Liver (tissue), 9 donors: Measurements from ENCODE around the gene ITPK1. TPM values are rescaled to one million over a fixed set of nuclear protein-coding genes. Genes with fewer than 3 reads are reported as not detected.

ENCODE experiments used
- DNase-seq: peaks from one replicate; pipeline ENCODE4 v3.0.0-alpha.2; 2017; ENCODE audit warnings: low spot score
- H3K27ac ChIP-seq, 2 donors: one replicate each; pipeline ENCODE4 v1.7.0; 2013; ENCODE audit warnings: inconsistent platforms in 2 of 2, low read length in 2 of 2, control low read depth in 1 of 2, low read depth in 1 of 2, mild to moderate bottlenecking in 1 of 2
- H3K27me3 ChIP-seq, 4 donors: one replicate each; pipeline versions ENCODE4 v1.6.1 to v1.7.0; 2013; ENCODE audit warnings: low read length in 3 of 4, inconsistent platforms in 1 of 4, mild to moderate bottlenecking in 1 of 4, moderate library complexity in 1 of 4; ENCODE audit not compliant: control insufficient read depth in 4 of 4, insufficient read depth in 4 of 4
- H3K36me3 ChIP-seq, 4 donors: one replicate each; pipeline versions ENCODE4 v1.6.1 to v1.7.0; 2013; ENCODE audit warnings: low read length in 3 of 4, mild to moderate bottlenecking in 3 of 4, low read depth in 1 of 4, moderate library complexity in 1 of 4; ENCODE audit not compliant: control insufficient read depth in 4 of 4, insufficient read depth in 3 of 4
- H3K4me1 ChIP-seq, 4 donors: one replicate each; pipeline versions ENCODE4 v1.6.1 to v1.7.0; 2013; ENCODE audit warnings: low read length in 3 of 4, mild to moderate bottlenecking in 3 of 4, moderate library complexity in 1 of 4; ENCODE audit not compliant: control insufficient read depth in 4 of 4, insufficient read depth in 4 of 4
- H3K4me3 ChIP-seq, 3 donors: one replicate each; pipeline versions ENCODE4 v1.6.1 to v1.7.0; 2013; ENCODE audit warnings: low read length in 3 of 3, control low read depth in 1 of 3, low read depth in 1 of 3, mild to moderate bottlenecking in 1 of 3
- H3K9ac ChIP-seq, 2 donors: one replicate each; pipeline ENCODE4 v1.7.0; 2013; ENCODE audit warnings: low read length in 2 of 2, mild to moderate bottlenecking in 2 of 2, moderate library complexity in 2 of 2, control low read depth in 1 of 2, low read depth in 1 of 2
- H3K9me3 ChIP-seq, 4 donors: one replicate each; pipeline versions ENCODE4 v1.6.1 to v1.7.0; 2013; ENCODE audit warnings: low read length in 3 of 4; ENCODE audit not compliant: control insufficient read depth in 4 of 4
- ATF3 ChIP-seq: IDR thresholded peaks from 2 replicates; pipeline ENCODE4 v1.6.1; 2016; ENCODE audit warnings: antibody characterized with exemption
- EGR1 ChIP-seq, 2 donors: IDR thresholded peaks; 2 replicates each; pipeline ENCODE4 v1.6.1; 2016 to 2018; ENCODE audit warnings: antibody characterized with exemption in 2 of 2, low read depth in 2 of 2
- FOXA1 ChIP-seq: IDR thresholded peaks from 2 replicates; pipeline ENCODE4 v1.6.1; 2016; ENCODE audit warnings: antibody characterized with exemption
- FOXA2 ChIP-seq: IDR thresholded peaks from 2 replicates; pipeline ENCODE4 v1.6.1; 2016; ENCODE audit warnings: antibody characterized with exemption
- GABPA ChIP-seq, 2 donors: IDR thresholded peaks in 1 of 2; conservative IDR thresholded peaks in 1 of 2; 2 replicates each; pipeline ENCODE4 v1.6.1; 2016; ENCODE audit warnings: antibody characterized with exemption in 2 of 2, mild to moderate bottlenecking in 1 of 2, moderate library complexity in 1 of 2
- HNF4A ChIP-seq, 2 donors: conservative IDR thresholded peaks; 2 replicates each; pipeline ENCODE4 v1.6.1; 2016; ENCODE audit warnings: antibody characterized with exemption in 2 of 2, mild to moderate bottlenecking in 2 of 2
- HNF4G ChIP-seq: IDR thresholded peaks from 2 replicates; pipeline ENCODE4 v1.6.1; 2016; ENCODE audit warnings: antibody characterized with exemption
- JUND ChIP-seq, 2 donors: IDR thresholded peaks; 2 replicates each; pipeline ENCODE4 v1.6.1; 2016; ENCODE audit warnings: antibody characterized with exemption in 2 of 2
- MAX ChIP-seq: IDR thresholded peaks from 2 replicates; pipeline ENCODE4 v1.6.1; 2016; ENCODE audit warnings: antibody characterized with exemption
- NR2F2 ChIP-seq: IDR thresholded peaks from 2 replicates; pipeline ENCODE4 v1.6.1; 2016; ENCODE audit warnings: antibody characterized with exemption
- RAD21 ChIP-seq, 2 donors: IDR thresholded peaks; 2 replicates each; pipeline ENCODE4 v1.6.1; 2016; ENCODE audit warnings: antibody characterized with exemption in 2 of 2, mild to moderate bottlenecking in 2 of 2
- RXRA ChIP-seq, 2 donors: IDR thresholded peaks; 2 replicates each; pipeline ENCODE4 v1.6.1; 2017 to 2018; ENCODE audit warnings: antibody characterized with exemption in 2 of 2, mild to moderate bottlenecking in 1 of 2
- SP1 ChIP-seq: IDR thresholded peaks from 2 replicates; pipeline ENCODE4 v1.6.1; 2018; ENCODE audit warnings: antibody characterized with exemption, mild to moderate bottlenecking
- TAF1 ChIP-seq: conservative IDR thresholded peaks from 2 replicates; pipeline ENCODE4 v1.6.1; 2016; ENCODE audit warnings: antibody characterized with exemption, mild to moderate bottlenecking
- YY1 ChIP-seq: IDR thresholded peaks from 2 replicates; pipeline ENCODE4 v1.6.1; 2016; ENCODE audit warnings: antibody characterized with exemption, mild to moderate bottlenecking
- WGBS: extraction: QIAGEN DNeasy Blood & Tissue Kit; methylation state at CpG from one replicate; pipeline ENCODE4 v1.1.7; 2013; 5-methylcytosine and 5-hydroxymethylcytosine counted together
- polyA plus RNA-seq, 2 donors: library from polyadenylated mRNA; stranded (reverse) in 1 of 2; unstranded in 1 of 2; fragments of 200-250 nt in 1 of 2; fragments of >200 nt in 1 of 2; fragmentation: Nextera tagmentation in 1 of 2; extraction: Ambion mirVana in 1 of 2; gene quantifications; one replicate each; pipeline versions ENCODE4 v1.2.1 to v1.2.3, GENCODE V29; 2013 to 2015
- total RNA-seq, 2 donors: library from RNA; depleted of rRNA; stranded (reverse); fragments of >200 nt; gene quantifications; one replicate each; pipeline ENCODE4 v1.2.3, GENCODE V29; 2014
- TF ChIP-seq, protein P1 (sequence below): IDR thresholded peaks from 2 replicates; pipeline ENCODE4 v1.6.1; 2016; ENCODE audit warnings: antibody characterized with exemption
- TF ChIP-seq, protein P2 (sequence below): fragments of 150-350 bp; IDR thresholded peaks from 2 replicates; pipeline ENCODE4 v1.5.1; 2017; ENCODE audit warnings: improper control_type of control experiment, low read depth, low read length; ENCODE audit not compliant: missing input control
- TF ChIP-seq, protein P3 (sequence below): IDR thresholded peaks from 2 replicates; pipeline ENCODE4 v1.6.1; 2016; ENCODE audit warnings: antibody characterized with exemption, mild to moderate bottlenecking
- donor health status: healthy.
- donor health status: healthy.
- donor health status: healthy.
- donor health status: healthy.
- donor health status: healthy.

ITPK1 gene
- total and polyA plus RNA-seq, 4 donors, result 9.0 to 41.2 (median 20.4) TPM

- H3K36me3 ChIP-seq, result no peaks in the 10 kb centered on the region
Measured at GRCh38 chr14:93046705-93047050, 69.0 kb downstream of the ITPK1 start.

More at GRCh38 chr14:93046705-93047050, 69.0 kb downstream of the ITPK1 start:
- DNase-seq, result no peak
- Histone ChIP-seq H3K27ac (no peak overlapping the region), H3K9ac (no peak overlapping the region), H3K4me3 (no peak overlapping the region), H3K9me3 (no peaks in the 10 kb centered on the region), H3K27me3 (no peaks in the 10 kb centered on the region), H3K4me1 (peaks cover 13 to 29% (median 21%) of the 10 kb centered on the region in 4 donors)
- WGBS, result 96% methylated on average over 7 of the region's 7 CpGs
- TF ChIP-seq, protein P1, sequence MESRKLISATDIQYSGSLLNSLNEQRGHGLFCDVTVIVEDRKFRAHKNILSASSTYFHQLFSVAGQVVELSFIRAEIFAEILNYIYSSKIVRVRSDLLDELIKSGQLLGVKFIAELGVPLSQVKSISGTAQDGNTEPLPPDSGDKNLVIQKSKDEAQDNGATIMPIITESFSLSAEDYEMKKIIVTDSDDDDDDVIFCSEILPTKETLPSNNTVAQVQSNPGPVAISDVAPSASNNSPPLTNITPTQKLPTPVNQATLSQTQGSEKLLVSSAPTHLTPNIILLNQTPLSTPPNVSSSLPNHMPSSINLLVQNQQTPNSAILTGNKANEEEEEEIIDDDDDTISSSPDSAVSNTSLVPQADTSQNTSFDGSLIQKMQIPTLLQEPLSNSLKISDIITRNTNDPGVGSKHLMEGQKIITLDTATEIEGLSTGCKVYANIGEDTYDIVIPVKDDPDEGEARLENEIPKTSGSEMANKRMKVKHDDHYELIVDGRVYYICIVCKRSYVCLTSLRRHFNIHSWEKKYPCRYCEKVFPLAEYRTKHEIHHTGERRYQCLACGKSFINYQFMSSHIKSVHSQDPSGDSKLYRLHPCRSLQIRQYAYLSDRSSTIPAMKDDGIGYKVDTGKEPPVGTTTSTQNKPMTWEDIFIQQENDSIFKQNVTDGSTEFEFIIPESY, result no peak
- TF ChIP-seq SP1 (no peak), RXRA (IDR thresholded peaks at IDR 0.05) (no peak), FOXA2 (no peak), GABPA (IDR thresholded peaks at IDR 0.05 in 1 of 2, conservative IDR thresholded peaks at IDR 0.05 in 1 of 2) (no peak), NR2F2 (no peak), HNF4A (conservative IDR thresholded peaks at IDR 0.05) (no peak), JUND (IDR thresholded peaks at IDR 0.05) (no peak), FOXA1 (no peak), MAX (no peak), YY1 (no peak), RAD21 (IDR thresholded peaks at IDR 0.05) (no peak), HNF4G (no peak), ATF3 (no peak), TAF1 (no peak), EGR1 (IDR thresholded peaks at IDR 0.05; ENCODE audit: low read depth in 2 of 2) (no peak)
- TF ChIP-seq, protein P2, sequence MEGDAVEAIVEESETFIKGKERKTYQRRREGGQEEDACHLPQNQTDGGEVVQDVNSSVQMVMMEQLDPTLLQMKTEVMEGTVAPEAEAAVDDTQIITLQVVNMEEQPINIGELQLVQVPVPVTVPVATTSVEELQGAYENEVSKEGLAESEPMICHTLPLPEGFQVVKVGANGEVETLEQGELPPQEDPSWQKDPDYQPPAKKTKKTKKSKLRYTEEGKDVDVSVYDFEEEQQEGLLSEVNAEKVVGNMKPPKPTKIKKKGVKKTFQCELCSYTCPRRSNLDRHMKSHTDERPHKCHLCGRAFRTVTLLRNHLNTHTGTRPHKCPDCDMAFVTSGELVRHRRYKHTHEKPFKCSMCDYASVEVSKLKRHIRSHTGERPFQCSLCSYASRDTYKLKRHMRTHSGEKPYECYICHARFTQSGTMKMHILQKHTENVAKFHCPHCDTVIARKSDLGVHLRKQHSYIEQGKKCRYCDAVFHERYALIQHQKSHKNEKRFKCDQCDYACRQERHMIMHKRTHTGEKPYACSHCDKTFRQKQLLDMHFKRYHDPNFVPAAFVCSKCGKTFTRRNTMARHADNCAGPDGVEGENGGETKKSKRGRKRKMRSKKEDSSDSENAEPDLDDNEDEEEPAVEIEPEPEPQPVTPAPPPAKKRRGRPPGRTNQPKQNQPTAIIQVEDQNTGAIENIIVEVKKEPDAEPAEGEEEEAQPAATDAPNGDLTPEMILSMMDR, result no peak
- TF ChIP-seq, protein P3, sequence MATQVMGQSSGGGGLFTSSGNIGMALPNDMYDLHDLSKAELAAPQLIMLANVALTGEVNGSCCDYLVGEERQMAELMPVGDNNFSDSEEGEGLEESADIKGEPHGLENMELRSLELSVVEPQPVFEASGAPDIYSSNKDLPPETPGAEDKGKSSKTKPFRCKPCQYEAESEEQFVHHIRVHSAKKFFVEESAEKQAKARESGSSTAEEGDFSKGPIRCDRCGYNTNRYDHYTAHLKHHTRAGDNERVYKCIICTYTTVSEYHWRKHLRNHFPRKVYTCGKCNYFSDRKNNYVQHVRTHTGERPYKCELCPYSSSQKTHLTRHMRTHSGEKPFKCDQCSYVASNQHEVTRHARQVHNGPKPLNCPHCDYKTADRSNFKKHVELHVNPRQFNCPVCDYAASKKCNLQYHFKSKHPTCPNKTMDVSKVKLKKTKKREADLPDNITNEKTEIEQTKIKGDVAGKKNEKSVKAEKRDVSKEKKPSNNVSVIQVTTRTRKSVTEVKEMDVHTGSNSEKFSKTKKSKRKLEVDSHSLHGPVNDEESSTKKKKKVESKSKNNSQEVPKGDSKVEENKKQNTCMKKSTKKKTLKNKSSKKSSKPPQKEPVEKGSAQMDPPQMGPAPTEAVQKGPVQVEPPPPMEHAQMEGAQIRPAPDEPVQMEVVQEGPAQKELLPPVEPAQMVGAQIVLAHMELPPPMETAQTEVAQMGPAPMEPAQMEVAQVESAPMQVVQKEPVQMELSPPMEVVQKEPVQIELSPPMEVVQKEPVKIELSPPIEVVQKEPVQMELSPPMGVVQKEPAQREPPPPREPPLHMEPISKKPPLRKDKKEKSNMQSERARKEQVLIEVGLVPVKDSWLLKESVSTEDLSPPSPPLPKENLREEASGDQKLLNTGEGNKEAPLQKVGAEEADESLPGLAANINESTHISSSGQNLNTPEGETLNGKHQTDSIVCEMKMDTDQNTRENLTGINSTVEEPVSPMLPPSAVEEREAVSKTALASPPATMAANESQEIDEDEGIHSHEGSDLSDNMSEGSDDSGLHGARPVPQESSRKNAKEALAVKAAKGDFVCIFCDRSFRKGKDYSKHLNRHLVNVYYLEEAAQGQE, result no peak
